ENCODE results near the gene DPP6. TPM values are rescaled to one million over a fixed set of nuclear protein-coding genes. Genes with fewer than 3 reads are reported as not detected.
A peak's percentile ranks its signal among the peaks of the same experiment; 100 is the strongest.

Gene DPP6
- total RNA-seq, 2 experiments from 2014 or later = not detected

DNA sequence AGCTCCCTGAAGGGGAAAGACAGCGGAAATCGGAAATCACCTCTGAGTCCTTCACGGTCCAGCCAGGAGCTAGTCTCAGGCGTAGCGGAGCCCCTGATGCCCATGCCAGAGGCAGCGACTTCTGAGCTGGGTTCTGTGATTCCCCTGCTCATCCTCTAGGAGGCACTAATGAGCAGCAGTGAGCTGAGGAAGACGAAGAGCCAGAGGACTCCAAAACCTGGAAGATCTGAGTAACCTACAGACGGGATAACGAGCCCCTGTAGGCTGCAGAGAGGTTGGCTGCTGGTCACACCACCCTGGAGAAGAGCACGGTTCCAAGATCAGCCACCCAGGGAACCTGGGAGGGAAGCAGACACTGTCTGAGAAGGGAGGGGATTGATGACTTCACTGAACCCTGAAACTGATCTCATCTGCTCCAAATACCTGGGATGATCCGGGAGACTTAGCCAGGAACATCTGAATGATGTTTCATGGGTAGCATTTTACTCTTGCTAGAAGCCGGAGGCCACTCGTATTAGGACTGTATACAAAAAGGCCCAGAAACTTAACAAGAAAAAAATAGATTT is 646.6 kb downstream of the DPP6 start:
- H3K9me3 Mint-ChIP-seq = no peaks in the 10 kb centered on the region
- intact Hi-C loops (cut with micrococcal nuclease) = no loop called here
- ChIA-PET POLR2A (no interaction called here), CTCF (interaction anchor here (1.2 to 1.8 kb wide), 4 partner anchors 13 to 96 kb away, joined by 3 to 5 read pairs (median 4); no protein-coding TSS in a partner anchor)
- no peak overlapping the region for H3K27ac Mint-ChIP-seq
- H3K4me3 Mint-ChIP-seq = no peak overlapping the region
- H3K4me1 Mint-ChIP-seq (ENCODE audit: low read depth) = no peaks in the 10 kb centered on the region
- H3K27me3 Mint-ChIP-seq = peaks cover 2% of the 10 kb centered on the region
- DNase-seq = no peak
- no peaks in the 10 kb centered on the region for H3K36me3 Mint-ChIP-seq

DNA sequence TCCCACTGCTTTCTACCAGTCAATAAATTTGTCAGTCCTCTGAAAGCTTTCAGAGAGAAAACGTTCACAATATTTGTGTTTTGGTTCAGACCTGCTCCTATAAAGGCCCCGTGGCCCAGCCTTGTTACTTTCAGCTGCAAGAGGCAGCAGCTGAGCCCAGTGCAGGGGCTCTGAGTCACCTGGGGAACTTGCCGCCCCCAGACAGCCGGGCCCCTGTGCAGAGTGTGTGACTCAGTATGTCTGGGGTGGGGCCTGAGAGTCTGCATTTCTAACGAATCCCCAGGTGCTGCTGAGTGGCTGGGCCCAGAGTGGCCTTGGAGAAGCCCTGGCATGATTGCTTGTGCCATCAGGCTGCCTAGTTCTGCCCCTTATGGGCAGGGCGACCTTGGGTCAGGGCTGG is 647.2 kb downstream of the DPP6 start:
- Mint-ChIP-seq H3K36me3 (no peaks in the 10 kb centered on the region), H3K27me3 (no peaks in the 10 kb centered on the region), H3K4me1 (ENCODE audit: low read depth) (no peaks in the 10 kb centered on the region), H3K27ac (no peak overlapping the region), H3K4me3 (no peak overlapping the region), H3K9me3 (no peaks in the 10 kb centered on the region)
- intact Hi-C loops (cut with micrococcal nuclease) = no loop called here
- POLR2A ChIA-PET = no interaction called here
- DNase-seq = no peak
- CTCF ChIA-PET = interaction anchor here (1.3 to 1.8 kb wide), 2 partner anchors 44 to 95 kb away, joined by 3 to 5 read pairs; no protein-coding TSS in a partner anchor

- Mint-ChIP-seq H3K36me3 (no peaks in the 10 kb centered on the region), H3K9me3 (peaks cover 12% of the 10 kb centered on the region), H3K27ac (no peak overlapping the region), H3K27me3 (no peaks in the 10 kb centered on the region), H3K4me1 (ENCODE audit: low read depth) (no peaks in the 10 kb centered on the region), H3K4me3 (no peak overlapping the region)
- intact Hi-C loops (cut with micrococcal nuclease) = no loop called here
- ChIA-PET POLR2A (no interaction called here), CTCF (no interaction called here)
- DNase-seq = no peak
Measured at GRCh38 chr7:154709840-154710520, 657.8 kb downstream of the DPP6 start.

- POLR2A ChIA-PET = no interaction called here
- CTCF ChIA-PET = no interaction called here
- Mint-ChIP-seq H3K4me1 (ENCODE audit: low read depth) (no peaks in the 10 kb centered on the region), H3K36me3 (no peaks in the 10 kb centered on the region), H3K27ac (no peak overlapping the region), H3K27me3 (peaks cover 1% of the 10 kb centered on the region), H3K4me3 (no peak overlapping the region), H3K9me3 (peaks cover 2% of the 10 kb centered on the region)
- no peak for DNase-seq
- intact Hi-C loops (cut with micrococcal nuclease) = no loop called here
Measured at GRCh38 chr7:154720016-154720415, 667.8 kb downstream of the DPP6 start.

GRCh38 chr7:154721086-154721485 is 668.9 kb downstream of the DPP6 start:
- CTCF ChIA-PET = no interaction called here
- Mint-ChIP-seq H3K9me3 (peaks cover 12% of the 10 kb centered on the region), H3K4me1 (ENCODE audit: low read depth) (no peaks in the 10 kb centered on the region), H3K27me3 (peaks cover 1% of the 10 kb centered on the region), H3K4me3 (no peak overlapping the region), H3K36me3 (no peaks in the 10 kb centered on the region), H3K27ac (no peak overlapping the region)
- POLR2A ChIA-PET = no interaction called here
- no peak for DNase-seq
- intact Hi-C loops (cut with micrococcal nuclease) = no loop called here

DNA sequence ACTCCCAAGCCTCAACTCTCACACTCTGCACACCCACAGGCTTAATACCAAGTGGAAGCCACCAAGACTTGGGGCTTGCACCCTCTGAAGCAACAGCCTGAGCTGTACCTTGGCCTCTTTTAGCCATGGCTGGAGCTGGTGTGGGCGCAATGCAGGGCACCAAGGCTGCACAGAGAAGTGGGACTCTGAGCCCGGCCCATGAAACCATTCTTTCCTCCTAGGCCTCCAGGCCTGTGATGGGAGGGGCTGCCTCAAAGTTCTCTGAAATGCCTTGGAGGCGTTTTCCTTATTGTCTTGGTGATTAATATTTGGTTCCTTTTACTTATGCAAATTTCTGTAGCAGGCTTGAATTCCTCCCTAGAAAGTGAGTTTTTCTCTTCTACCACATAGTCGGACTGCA is 674.2 kb downstream of the DPP6 start:
- intact Hi-C loops (cut with micrococcal nuclease) = no loop called here
- H3K4me1 Mint-ChIP-seq (ENCODE audit: low read depth) = no peaks in the 10 kb centered on the region
- DNase-seq = no peak
- peaks cover 1% of the 10 kb centered on the region for H3K27me3 Mint-ChIP-seq
- POLR2A ChIA-PET = no interaction called here
- H3K36me3 Mint-ChIP-seq = no peaks in the 10 kb centered on the region
- H3K27ac Mint-ChIP-seq = no peak overlapping the region
- H3K9me3 Mint-ChIP-seq = peaks cover 22% of the 10 kb centered on the region
- CTCF ChIA-PET = no interaction called here
- H3K4me3 Mint-ChIP-seq = no peak overlapping the region

GRCh38 chr7:154729056-154729455 is 676.9 kb downstream of the DPP6 start:
- no peaks in the 10 kb centered on the region for H3K27me3 Mint-ChIP-seq
- intact Hi-C loops (cut with micrococcal nuclease) = no loop called here
- ChIA-PET POLR2A (no interaction called here), CTCF (no interaction called here)
- no peak for DNase-seq
- no peaks in the 10 kb centered on the region for H3K4me1 Mint-ChIP-seq (ENCODE audit: low read depth)
- peaks cover 22% of the 10 kb centered on the region for H3K9me3 Mint-ChIP-seq
- no peak overlapping the region for H3K27ac Mint-ChIP-seq
- no peak overlapping the region for H3K4me3 Mint-ChIP-seq
- H3K36me3 Mint-ChIP-seq = no peaks in the 10 kb centered on the region

DNA sequence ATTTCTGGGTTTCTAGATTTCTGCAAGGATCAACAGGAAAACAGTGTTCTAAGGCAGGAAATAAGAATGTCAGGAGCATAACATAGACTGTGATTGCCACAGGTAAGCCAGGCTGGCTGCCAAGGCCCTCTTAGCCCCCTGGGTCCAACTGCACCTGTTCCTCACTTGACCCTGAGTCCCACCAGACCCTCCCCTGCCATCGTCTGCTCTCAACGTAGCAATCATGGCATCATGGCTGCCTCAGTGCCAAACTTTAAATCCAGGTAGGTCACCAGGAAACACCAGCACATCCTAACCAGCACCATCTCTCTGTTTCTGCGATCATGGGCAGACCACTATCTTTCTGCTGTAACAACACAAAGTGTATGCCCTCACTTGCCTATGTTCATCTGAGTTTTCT is 683.6 kb downstream of the DPP6 start:
- Mint-ChIP-seq H3K4me1 (ENCODE audit: low read depth) (no peaks in the 10 kb centered on the region), H3K36me3 (no peaks in the 10 kb centered on the region), H3K27me3 (no peaks in the 10 kb centered on the region), H3K9me3 (no peaks in the 10 kb centered on the region), H3K4me3 (no peak overlapping the region), H3K27ac (no peak overlapping the region)
- intact Hi-C loops (cut with micrococcal nuclease) = no loop called here
- ChIA-PET CTCF (interaction anchor here (1.4 kb wide), 1 partner anchor 8 kb away, joined by 3 read pairs; no protein-coding TSS in a partner anchor), POLR2A (no interaction called here)
- no peak for DNase-seq

GRCh38 chr7:154736389-154736788 is 684.2 kb downstream of the DPP6 start:
- Mint-ChIP-seq H3K36me3 (no peaks in the 10 kb centered on the region), H3K27me3 (no peaks in the 10 kb centered on the region), H3K27ac (no peak overlapping the region), H3K4me1 (ENCODE audit: low read depth) (no peaks in the 10 kb centered on the region), H3K4me3 (no peak overlapping the region), H3K9me3 (no peaks in the 10 kb centered on the region)
- no peak for DNase-seq
- ChIA-PET POLR2A (no interaction called here), CTCF (no interaction called here)
- intact Hi-C loops (cut with micrococcal nuclease) = no loop called here

- Mint-ChIP-seq H3K4me1 (ENCODE audit: low read depth) (no peaks in the 10 kb centered on the region), H3K27me3 (peaks cover 3% of the 10 kb centered on the region), H3K36me3 (no peaks in the 10 kb centered on the region), H3K9me3 (no peaks in the 10 kb centered on the region), H3K27ac (no peak overlapping the region), H3K4me3 (no peak overlapping the region)
- CTCF ChIA-PET = no interaction called here
- POLR2A ChIA-PET = no interaction called here
- no peak for DNase-seq
- intact Hi-C loops (cut with micrococcal nuclease) = no loop called here
Measured at GRCh38 chr7:154738216-154738615, 686.0 kb downstream of the DPP6 start.

DNA sequence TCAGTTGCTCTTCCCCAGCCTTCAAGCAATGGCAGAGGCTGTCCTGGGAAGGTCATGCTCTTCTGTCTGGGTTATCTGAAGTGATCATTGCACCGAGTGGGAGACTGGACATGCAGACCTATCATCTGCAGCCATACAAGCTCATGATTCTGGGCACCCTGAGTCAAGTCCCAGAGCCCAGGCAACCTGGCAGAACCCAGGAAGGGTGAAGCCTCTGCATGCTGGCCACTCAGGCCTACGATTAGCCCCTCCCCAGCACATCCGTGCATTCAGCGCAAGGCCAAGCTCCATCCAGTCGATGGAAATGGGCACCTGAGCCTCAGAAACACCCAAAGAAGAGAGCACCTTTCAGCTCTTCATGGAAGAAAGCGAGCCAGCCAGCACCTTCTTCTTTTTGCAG is 688.9 kb downstream of the DPP6 start:
- intact Hi-C loops (cut with micrococcal nuclease) = no loop called here
- CTCF ChIA-PET = interaction anchor here (0.9 kb wide), 1 partner anchor 9 kb away, joined by 3 read pairs; no protein-coding TSS in a partner anchor
- H3K27me3 Mint-ChIP-seq = peaks cover 9% of the 10 kb centered on the region

GRCh38 chr7:154743206-154743605 is 691.0 kb downstream of the DPP6 start:
- no peaks in the 10 kb centered on the region for H3K36me3 Mint-ChIP-seq
- no peaks in the 10 kb centered on the region for H3K4me1 Mint-ChIP-seq (ENCODE audit: low read depth)
- CTCF ChIA-PET = interaction anchor here (1.2 kb wide), 1 partner anchor 44 kb away, joined by 5 read pairs; no protein-coding TSS in a partner anchor
- no peak for DNase-seq
- peaks cover 9% of the 10 kb centered on the region for H3K27me3 Mint-ChIP-seq
- intact Hi-C loops (cut with micrococcal nuclease) = no loop called here
- no peak overlapping the region for H3K27ac Mint-ChIP-seq
- POLR2A ChIA-PET = no interaction called here
- H3K4me3 Mint-ChIP-seq = no peak overlapping the region
- H3K9me3 Mint-ChIP-seq = no peaks in the 10 kb centered on the region

More for the DNA sequence above, 688.9 kb downstream of the DPP6 start:
- H3K4me1 Mint-ChIP-seq (ENCODE audit: low read depth) = no peaks in the 10 kb centered on the region
- no peak overlapping the region for H3K27ac Mint-ChIP-seq
- no peaks in the 10 kb centered on the region for H3K9me3 Mint-ChIP-seq
- no peak overlapping the region for H3K4me3 Mint-ChIP-seq
- DNase-seq = no peak
- POLR2A ChIA-PET = no interaction called here
- H3K36me3 Mint-ChIP-seq = no peaks in the 10 kb centered on the region

DNA sequence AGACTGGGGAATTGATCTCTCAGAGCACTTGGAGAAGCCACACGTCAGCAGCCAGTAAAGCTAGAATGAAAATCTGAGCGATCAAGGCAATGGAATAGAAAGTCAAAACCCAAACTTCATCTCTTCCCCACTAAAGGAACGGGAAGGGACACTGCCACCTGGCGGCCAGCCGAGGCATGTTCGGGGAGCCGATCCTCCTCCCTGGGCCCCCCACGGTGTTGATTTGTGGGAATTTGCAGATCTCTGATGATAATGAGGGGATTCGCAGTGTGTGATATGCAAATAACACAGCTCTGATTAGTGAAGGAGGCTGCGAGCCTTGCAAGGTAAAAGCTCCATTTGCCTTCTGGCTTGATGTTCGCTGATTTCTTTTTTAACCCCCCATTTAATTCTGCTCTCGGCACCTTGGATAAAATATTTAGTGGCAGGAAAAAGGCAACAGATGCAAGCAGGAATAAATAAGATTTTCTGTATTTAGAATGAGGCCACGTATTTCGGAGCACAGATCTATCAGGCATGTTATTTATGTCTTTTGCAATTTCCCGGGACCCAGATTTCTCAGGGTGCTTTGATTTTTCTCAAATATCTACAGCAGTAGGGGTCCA is 692.2 kb downstream of the DPP6 start:
- CTCF ChIA-PET = interaction anchor here (1.0 to 1.2 kb wide), 3 partner anchors 9 to 46 kb away, joined by 3 to 5 read pairs (median 3); no protein-coding TSS in a partner anchor
- DNase-seq = peak; percentile 40
- POLR2A ChIA-PET = no interaction called here
- H3K4me3 Mint-ChIP-seq = no peak overlapping the region
- no peak overlapping the region for H3K27ac Mint-ChIP-seq
- intact Hi-C loops (cut with micrococcal nuclease) = no loop called here
- peaks cover 9% of the 10 kb centered on the region for H3K27me3 Mint-ChIP-seq
- H3K36me3 Mint-ChIP-seq = no peaks in the 10 kb centered on the region
- no peaks in the 10 kb centered on the region for H3K9me3 Mint-ChIP-seq
- no peaks in the 10 kb centered on the region for H3K4me1 Mint-ChIP-seq (ENCODE audit: low read depth)
